Measurements from ENCODE around the gene IMMP2L.

IMMP2L gene

GRCh38 chr7:111424768-111425167 lies 137.5 kb downstream of the IMMP2L start:
- no peaks in the 10 kb centered on the region for H3K36me3 ChIP-seq (ENCODE audit: insufficient read depth, low read length)
- no peaks in the 10 kb centered on the region for H3F3A ChIP-seq (ENCODE audit: low read depth)
- no peak overlapping the region for H3K4me2 ChIP-seq (ENCODE audit: low read depth, low read length, poor library complexity, severe bottlenecking)
- H3K9me3 ChIP-seq (ENCODE audit: insufficient read depth, low read depth, low read length): no peaks in the 10 kb centered on the region
- no peak overlapping the region for H3K9ac ChIP-seq (ENCODE audit: low read depth, low read length, poor library complexity, severe bottlenecking)
- TF ChIP-seq EZH2phosphoT487 (IDR thresholded peaks at IDR 0.05; ENCODE audit: borderline replicate concordance): no peak
- no peak for TF ChIP-seq CTCF (conservative IDR thresholded peaks at IDR 0.05; ENCODE audit: low read length)
- H4K20me1 ChIP-seq (ENCODE audit: insufficient read depth, low read length, poor library complexity, severe bottlenecking): no peaks in the 10 kb centered on the region
- no peaks in the 10 kb centered on the region for H3K27me3 ChIP-seq (ENCODE audit: insufficient read depth, low read length, poor library complexity, severe bottlenecking)
- H3K79me2 ChIP-seq (ENCODE audit: insufficient read depth, low read length): no peaks in the 10 kb centered on the region
- no peak overlapping the region for H3K4me3 ChIP-seq (ENCODE audit: low read length, poor library complexity, severe bottlenecking)
- H3K9me2 ChIP-seq (replicated peaks; ENCODE audit: low read depth, low read length): no peaks in the 10 kb centered on the region
- H2AFZ ChIP-seq (ENCODE audit: low read length): no peak overlapping the region
- no peaks in the 10 kb centered on the region for H3K4me1 ChIP-seq (ENCODE audit: insufficient read depth, low read length, poor library complexity, severe bottlenecking)

- Histone ChIP-seq H3K27me3 (ENCODE audit: insufficient read depth, low read length, poor library complexity, severe bottlenecking) (no peaks in the 10 kb centered on the region), H3K79me2 (ENCODE audit: insufficient read depth, low read length) (no peaks in the 10 kb centered on the region), H3K4me2 (ENCODE audit: low read depth, low read length, poor library complexity, severe bottlenecking) (no peak overlapping the region), H3K4me1 (ENCODE audit: insufficient read depth, low read length, poor library complexity, severe bottlenecking) (peaks cover 7% of the 10 kb centered on the region), H4K20me1 (ENCODE audit: insufficient read depth, low read length, poor library complexity, severe bottlenecking) (no peaks in the 10 kb centered on the region), H3K9me3 (ENCODE audit: insufficient read depth, low read depth, low read length) (no peaks in the 10 kb centered on the region), H2AFZ (ENCODE audit: low read length) (no peak overlapping the region), H3F3A (ENCODE audit: low read depth) (no peaks in the 10 kb centered on the region), H3K9me2 (replicated peaks; ENCODE audit: low read depth, low read length) (no peaks in the 10 kb centered on the region), H3K4me3 (ENCODE audit: low read length, poor library complexity, severe bottlenecking) (no peak overlapping the region), H3K36me3 (ENCODE audit: insufficient read depth, low read length) (no peaks in the 10 kb centered on the region), H3K9ac (ENCODE audit: low read depth, low read length, poor library complexity, severe bottlenecking) (no peak overlapping the region)
- TF ChIP-seq CTCF (conservative IDR thresholded peaks at IDR 0.05; ENCODE audit: low read length) (no peak), EZH2phosphoT487 (IDR thresholded peaks at IDR 0.05; ENCODE audit: borderline replicate concordance) (no peak)
These were observed 147.9 kb downstream of the IMMP2L start for GRCh38 chr7:111414374-111414773.

GRCh38 chr7:111413739-111414138 lies 148.6 kb downstream of the IMMP2L start:
- no peaks in the 10 kb centered on the region for H3K79me2 ChIP-seq (ENCODE audit: insufficient read depth, low read length)
- no peaks in the 10 kb centered on the region for H4K20me1 ChIP-seq (ENCODE audit: insufficient read depth, low read length, poor library complexity, severe bottlenecking)
- H3K9me3 ChIP-seq (ENCODE audit: insufficient read depth, low read depth, low read length): no peaks in the 10 kb centered on the region
- no peak overlapping the region for H3K9ac ChIP-seq (ENCODE audit: low read depth, low read length, poor library complexity, severe bottlenecking)
- no peak overlapping the region for H3K4me3 ChIP-seq (ENCODE audit: low read length, poor library complexity, severe bottlenecking)
- H3F3A ChIP-seq (ENCODE audit: low read depth): no peaks in the 10 kb centered on the region
- H3K9me2 ChIP-seq (replicated peaks; ENCODE audit: low read depth, low read length): no peaks in the 10 kb centered on the region
- no peak for TF ChIP-seq CTCF (conservative IDR thresholded peaks at IDR 0.05; ENCODE audit: low read length)
- no peak for TF ChIP-seq EZH2phosphoT487 (IDR thresholded peaks at IDR 0.05; ENCODE audit: borderline replicate concordance)
- no peaks in the 10 kb centered on the region for H3K27me3 ChIP-seq (ENCODE audit: insufficient read depth, low read length, poor library complexity, severe bottlenecking)
- H3K36me3 ChIP-seq (ENCODE audit: insufficient read depth, low read length): no peaks in the 10 kb centered on the region
- H3K4me1 ChIP-seq (ENCODE audit: insufficient read depth, low read length, poor library complexity, severe bottlenecking): peaks cover 13% of the 10 kb centered on the region
- H3K4me2 ChIP-seq (ENCODE audit: low read depth, low read length, poor library complexity, severe bottlenecking): no peak overlapping the region
- H2AFZ ChIP-seq (ENCODE audit: low read length): no peak overlapping the region

Measured in Loucy (cell line).